HG03097 (cell line): ENCODE measurements around the gene FOXK1.

Experiments used
- ATAC-seq: cut with Tn5 transposase; IDR thresholded peaks from one replicate; pipeline ENCODE4 v1.9.1; 2021; ENCODE audit not compliant: unreplicated experiment, low FRiP score

Gene FOXK1

GRCh38 chr7:4718075-4718474, 36.0 kb downstream of the FOXK1 start:
- no peak for ATAC-seq

GRCh38 chr7:4720225-4720624, 38.1 kb downstream of the FOXK1 start:
- no peak for ATAC-seq

GRCh38 chr7:4722308-4722707, 40.2 kb downstream of the FOXK1 start:
- ATAC-seq: no peak

- no peak for ATAC-seq
Measured at GRCh38 chr7:4722960-4723630, 41.0 kb downstream of the FOXK1 start.

- ATAC-seq: no peak
Measured at GRCh38 chr7:4724648-4725013, 42.5 kb downstream of the FOXK1 start.

- peak; percentile 60 for ATAC-seq
Measured at GRCh38 chr7:4725014-4725849, 43.1 kb downstream of the FOXK1 start.

- no peak for ATAC-seq
Measured at GRCh38 chr7:4725850-4726450, 43.9 kb downstream of the FOXK1 start.

GRCh38 chr7:4726566-4726965, 44.5 kb downstream of the FOXK1 start:
- no peak for ATAC-seq

GRCh38 chr7:4727914-4728705, 46.0 kb downstream of the FOXK1 start:
- ATAC-seq: no peak

GRCh38 chr7:4729266-4729665, 47.2 kb downstream of the FOXK1 start:
- ATAC-seq: no peak

GRCh38 chr7:4730276-4730675, 48.2 kb downstream of the FOXK1 start:
- ATAC-seq: no peak

GRCh38 chr7:4730971-4731370, 48.9 kb downstream of the FOXK1 start:
- no peak for ATAC-seq

GRCh38 chr7:4731803-4732202, 49.7 kb downstream of the FOXK1 start:
- no peak for ATAC-seq

GRCh38 chr7:4733936-4734528, 51.9 kb downstream of the FOXK1 start:
- ATAC-seq: no peak

- ATAC-seq: no peak
Measured at GRCh38 chr7:4734587-4735345, 52.7 kb downstream of the FOXK1 start.

GRCh38 chr7:4737300-4737699, 55.2 kb downstream of the FOXK1 start:
- ATAC-seq: no peak

GRCh38 chr7:4738711-4739527, 56.8 kb downstream of the FOXK1 start:
- ATAC-seq: no peak

GRCh38 chr7:4739528-4739992, 57.5 kb downstream of the FOXK1 start:
- no peak for ATAC-seq

- no peak for ATAC-seq
Measured at GRCh38 chr7:4740796-4741195, 58.7 kb downstream of the FOXK1 start.
